NCI-H345 (cell line): ENCODE results near the gene SIDT2.
"Not testable (repeated sequence)": the region's sequence is repeated elsewhere in the genome, so short reads cannot be mapped to it uniquely, and the experiment has no call there.

Experiments used
- DNase-seq: peaks from one replicate; lab custom pipeline; 2025; lab: John Stamatoyannopoulos, UW

Gene SIDT2

DNA sequence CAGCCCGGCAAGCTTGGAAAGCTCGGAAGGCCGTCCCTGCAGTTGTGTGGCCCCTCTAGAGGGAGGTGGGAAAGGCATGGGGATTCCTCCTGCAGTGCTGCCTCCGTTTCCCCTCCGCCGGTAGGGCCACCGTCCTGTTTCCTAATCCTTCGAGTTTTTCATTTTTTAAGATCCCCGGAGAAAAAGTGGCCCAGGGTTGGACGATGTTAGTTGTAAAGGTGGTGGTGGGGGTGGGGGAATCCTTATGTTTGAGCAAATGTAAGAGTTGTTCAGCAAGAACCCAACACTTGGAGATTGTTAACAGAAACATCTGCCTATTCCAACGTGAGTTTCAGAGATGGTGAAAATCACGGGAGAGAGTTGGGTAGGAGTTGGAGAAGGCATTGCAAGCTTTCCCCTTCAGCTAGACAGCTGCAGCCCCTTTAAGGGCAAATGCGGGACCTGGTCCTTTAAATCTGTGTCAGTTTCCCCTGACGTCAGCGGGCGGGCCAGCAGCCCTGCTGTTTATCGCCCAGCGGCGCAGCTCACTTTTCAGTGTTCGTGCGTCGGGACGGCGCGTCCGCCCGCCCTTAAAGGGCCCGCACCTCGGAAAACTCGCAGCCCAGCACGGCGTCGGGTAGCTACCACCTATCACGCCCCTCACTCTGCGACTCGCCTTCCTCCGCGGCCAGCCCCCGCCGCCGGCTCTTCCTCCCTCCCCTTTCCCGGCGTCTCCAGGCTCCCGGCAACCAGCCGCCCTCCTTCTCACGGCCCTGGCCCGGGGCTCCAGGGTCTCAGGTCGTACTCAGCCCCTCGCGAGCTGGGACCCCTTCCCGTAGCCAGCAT is at the start of gene SIDT2:
Gene SIDT2, plus strand, starts transcription at position 534 of the 825 bp plus-strand sequence. CDS start 521 bp downstream, outside the sequence.
- DNase-seq: peak; percentile 93

DNA sequence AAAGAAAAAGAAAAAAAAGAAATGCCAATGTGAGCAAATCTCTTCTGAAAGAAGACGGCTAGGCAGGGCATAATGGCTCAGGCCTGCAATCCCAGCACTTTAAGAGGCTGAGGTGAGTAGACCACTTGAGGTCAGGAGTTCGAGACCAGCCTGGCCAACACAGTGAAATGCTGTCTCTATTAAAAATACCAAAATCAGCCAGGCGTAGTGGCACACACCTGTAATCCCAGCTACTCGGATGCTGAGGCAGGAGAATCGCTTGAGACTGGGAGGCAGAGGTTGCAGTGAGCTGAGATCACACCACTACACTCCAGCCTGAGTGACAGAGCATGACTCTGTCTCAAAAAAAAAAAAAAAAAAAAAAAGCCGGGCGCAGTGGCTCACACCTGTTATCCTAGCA is 48.1 kb upstream of the SIDT2 start:
- not testable (repeated sequence) for DNase-seq

DNA sequence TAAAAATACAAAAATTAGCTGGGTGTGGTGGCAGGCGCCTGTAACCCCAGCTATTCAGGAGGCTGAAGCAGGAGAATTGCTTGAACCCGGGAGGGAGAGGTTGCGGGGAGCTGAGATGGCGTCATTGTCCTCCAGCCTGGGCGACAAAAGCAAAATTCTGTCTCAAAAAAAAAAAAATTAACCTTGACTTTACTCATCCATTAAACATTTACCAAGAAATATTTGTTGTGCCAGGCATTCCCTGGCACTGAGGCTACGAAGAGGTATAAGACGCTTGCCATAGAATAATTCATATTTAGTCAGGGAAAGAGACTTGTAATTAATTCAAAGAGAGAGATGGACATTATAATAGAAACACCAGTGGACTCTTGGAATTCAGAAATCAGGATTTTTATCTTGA is 47.7 kb upstream of the SIDT2 start:
- no peak for DNase-seq

DNA sequence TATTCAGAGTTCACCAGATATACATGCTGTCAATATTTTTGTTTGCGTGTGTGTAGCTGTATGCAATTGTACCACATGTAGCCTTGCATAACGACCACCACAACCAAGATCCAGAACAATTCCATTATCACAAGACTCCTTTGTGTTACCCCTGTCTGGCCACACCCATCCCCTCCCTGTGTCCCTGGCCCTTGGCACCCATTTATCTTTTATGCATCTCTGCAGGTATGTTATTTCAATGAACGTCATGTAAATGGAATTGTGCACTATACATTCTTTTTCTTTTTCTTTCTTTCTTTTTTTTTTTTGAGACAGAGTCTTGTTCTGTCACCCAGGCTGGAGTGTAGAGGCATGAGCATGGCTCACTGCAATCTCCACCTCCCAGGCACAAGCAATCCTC is 44.1 kb upstream of the SIDT2 start:
- no peak for DNase-seq

DNA sequence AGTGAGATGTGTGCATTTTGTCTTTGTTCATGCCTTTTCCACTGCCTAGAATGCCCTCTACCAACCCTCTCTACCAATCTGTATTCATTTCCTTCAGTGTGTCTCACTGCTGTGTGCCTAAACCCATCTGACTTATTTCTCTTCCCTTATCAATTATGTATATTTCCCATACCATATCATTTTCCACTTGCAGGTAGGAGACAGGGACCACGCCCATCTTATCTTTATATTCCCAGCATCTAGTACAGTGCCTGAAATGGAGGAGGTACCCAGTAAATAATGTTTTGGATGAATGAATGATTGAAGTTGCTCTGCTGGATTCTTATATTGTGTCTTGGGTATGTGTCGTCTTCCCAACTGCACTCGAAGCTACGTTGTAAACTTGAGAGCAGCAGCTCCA is 43.6 kb upstream of the SIDT2 start:
- not testable (repeated sequence) for DNase-seq

DNA sequence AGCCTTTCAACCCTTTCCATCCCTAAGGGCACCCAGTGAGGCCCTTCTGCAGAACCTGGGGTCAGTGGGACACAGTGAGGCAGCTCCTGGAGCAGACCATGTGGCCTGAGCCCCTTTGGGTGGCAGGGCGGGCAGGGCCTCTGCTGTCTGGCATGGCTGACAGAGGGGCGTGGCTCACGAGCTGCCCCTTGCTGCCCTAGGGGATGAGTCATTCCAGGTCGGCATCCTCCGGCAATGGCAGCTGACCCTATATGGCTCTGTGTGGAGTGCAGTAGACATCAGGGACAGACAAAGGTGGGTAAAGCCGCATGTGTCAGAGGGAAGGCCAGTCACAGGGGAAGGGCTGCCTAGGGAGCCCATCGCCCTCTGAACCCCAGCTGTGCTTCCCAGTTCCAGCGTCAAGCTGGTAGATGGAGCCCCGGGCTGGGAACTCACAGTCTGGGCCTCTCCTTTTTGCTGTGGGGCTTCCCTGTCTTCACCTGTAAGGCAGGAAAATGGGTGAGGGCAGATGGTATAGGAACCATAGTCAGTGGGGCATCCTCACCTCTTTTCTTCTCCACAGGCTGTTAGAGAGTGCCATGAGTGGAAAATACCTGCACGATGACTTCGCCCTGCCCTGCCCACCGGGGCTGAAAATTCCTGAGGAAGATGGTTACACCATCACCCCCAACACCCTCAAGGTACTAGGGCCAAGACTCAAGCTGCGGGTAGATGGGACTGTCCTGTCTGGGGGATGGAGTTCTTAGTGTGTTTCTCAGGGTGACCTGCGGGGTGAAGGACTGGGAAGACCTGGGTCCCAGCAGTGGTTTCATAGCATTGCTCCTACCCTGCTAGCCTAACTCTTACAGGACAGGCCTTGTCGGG is 41.1 kb upstream of the SIDT2 start:
- DNase-seq: not testable (repeated sequence)

DNA sequence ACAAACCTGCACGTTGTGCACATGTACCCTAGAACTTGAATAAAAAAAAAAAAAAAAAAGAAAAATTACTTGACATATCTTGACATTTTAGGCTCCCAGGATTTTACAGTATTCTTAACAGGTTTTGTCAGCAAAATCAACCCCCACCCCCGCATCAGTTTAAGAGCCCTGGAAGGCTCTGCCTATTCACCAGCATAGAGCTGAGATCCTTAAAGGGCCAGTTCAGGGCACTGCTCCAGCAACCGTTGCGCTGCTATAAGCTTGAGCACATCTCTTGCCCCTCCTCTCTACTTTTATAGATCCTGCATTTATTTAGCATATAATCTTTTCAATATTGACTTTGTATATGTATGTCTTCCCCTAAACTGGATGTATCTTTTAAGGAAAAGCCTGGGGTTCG is 35.2 kb upstream of the SIDT2 start:
- DNase-seq: peak; percentile 45

DNA sequence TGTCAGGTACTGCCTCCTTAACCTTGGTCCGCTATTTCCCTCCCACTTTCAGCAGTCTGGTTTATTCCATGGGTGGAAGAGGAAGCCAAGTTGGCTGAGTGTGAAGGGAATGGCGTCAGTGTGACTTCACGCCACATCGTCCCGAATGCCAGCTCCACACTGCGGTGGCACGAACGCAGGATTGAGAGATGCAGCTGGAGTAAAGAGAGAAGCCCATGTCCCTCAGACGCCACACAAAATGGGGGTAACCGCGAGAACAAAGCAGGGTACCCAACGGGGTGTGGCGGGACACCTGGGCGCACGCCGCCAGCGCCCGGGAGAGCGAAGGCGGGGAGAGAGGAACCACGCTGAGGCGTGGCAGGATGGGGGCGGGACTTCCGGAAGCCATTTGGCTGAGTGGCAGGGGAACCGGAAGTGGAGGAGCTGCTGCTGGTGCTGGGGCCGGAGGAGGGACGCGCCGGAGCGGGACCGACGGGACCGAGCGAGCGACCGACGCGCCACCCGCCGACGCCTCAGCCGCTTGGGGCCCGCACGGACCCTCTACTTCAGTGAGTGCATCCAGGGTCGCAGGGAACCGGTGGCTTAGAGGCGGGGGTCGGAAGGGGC is 34.6 kb upstream of the SIDT2 start, which contains the start of gene PAFAH1B2:
Gene PAFAH1B2, plus strand, starts transcription at position 417 of the 606 bp plus-strand sequence. CDS start 8,161 bp downstream, outside the sequence.
- DNase-seq: peak; percentile 97

DNA sequence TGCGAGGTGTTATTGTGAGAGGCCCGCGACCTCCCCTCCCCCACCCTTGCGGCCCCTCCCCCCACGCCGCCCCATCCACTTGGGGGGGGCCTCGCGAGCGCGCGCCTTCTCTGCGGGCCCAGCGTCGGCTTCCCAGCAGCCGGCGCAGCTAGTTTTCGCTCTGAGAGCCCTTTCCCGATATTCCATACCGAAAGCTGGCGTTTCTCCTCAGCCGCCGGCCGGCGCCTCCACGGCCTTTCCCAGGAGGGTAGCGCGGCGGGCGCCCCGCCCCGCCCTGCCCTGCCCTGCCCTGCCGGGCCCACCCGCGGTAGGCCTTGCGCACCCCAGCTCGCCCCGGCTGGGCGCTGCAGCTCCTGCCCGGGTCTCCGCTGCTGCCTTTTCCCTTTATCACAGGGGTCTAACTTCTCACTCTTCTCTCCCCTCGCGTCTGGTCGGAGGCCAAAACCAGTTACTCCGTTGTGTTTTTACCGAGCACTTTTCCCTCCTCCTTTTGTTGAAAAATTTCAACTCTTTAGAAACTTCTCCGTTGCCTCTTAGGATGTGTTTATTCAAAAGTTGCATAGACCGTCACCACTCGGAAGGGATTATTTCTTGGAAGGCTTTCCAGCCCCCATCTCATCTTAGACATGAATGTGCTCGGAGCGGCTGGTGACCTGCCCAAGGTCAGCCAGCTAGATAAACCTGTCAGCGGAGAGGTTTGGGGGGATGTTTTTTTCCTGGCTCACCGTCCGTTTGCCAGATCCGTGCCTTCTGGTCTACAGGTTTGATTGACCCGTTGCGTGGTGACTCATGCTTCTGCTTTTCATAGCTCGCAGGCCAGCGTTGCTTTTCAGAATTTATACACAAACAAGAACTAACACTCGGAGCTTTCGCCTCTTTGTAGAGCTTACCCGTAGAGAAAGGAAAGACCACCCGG is 33.8 kb upstream of the SIDT2 start:
- peak; percentile 62 for DNase-seq

DNA sequence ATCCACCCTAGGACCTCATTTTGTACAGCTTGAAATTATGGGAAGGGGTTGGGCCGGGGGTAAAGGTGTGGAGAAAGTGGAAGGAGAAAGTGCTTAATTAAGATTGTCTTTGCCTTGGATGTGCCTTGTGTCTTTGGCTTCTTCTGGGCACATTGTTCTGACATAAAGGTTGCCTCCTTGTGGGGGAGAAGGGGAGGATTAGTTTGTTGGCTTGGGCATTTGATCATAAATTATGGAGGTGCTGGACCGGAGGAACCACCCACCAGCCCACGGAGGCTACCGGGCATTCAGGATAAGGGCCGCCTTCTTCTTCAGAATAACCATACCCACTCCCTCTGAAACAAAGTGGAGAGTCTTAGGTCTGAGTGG is 33.2 kb upstream of the SIDT2 start:
- no peak for DNase-seq

DNA sequence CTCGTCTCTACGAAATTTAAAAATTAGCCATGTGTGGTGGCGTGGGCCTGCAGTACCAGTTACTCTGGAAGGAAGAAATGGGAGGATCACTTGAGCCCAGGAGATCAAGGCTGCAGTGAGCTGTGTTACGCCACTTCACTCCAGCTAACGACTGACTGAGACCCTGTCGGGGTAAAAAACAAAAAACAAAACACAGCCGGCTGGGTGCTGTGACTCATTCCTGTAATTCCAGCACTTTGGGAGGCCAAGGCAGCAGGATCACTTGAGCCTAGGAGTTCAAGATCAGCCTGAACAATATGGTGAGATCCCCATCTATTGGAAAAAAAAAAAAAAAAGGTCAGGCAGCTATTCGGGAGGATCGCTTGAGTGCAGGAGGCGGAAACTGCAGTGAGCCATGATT is 32.0 kb upstream of the SIDT2 start:
- no peak for DNase-seq

DNA sequence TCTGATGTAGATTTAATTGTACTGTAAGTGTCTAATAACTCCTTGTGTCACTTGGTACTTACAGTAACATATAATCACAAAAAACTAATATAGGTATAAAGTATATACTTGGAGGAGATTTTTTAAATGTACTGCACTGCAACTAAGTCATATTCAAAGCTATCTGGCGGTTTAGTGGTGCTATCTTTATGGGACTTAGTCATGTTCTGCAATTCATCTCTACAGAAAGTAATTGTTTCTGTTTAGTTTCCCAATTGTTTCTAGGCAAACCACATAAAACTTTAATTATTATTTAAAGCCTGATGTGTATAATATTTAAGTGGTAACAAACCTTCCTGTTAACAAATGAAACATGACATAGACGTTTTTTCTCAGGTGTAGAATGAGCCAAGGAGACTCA is 26.5 kb upstream of the SIDT2 start:
- DNase-seq: no peak

DNA sequence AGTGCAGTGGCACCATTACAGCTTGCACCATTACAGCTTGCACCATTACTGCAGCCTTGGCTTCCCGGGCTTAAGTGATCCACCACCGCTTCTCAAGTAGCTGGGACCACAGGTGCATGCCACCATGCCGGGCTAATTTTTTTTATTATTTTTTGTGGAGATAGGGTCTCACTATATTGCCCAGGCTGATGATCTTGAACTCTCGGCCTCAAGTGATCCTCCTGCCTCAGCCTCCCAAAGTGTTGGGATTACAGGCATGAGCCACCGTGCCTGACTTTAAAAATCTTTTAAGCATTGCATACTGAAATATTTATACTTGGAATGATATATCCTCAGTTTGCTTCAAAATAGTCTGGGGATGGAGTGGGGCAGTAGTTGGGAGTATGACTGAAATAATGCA is 24.1 kb upstream of the SIDT2 start:
- no peak for DNase-seq

DNA sequence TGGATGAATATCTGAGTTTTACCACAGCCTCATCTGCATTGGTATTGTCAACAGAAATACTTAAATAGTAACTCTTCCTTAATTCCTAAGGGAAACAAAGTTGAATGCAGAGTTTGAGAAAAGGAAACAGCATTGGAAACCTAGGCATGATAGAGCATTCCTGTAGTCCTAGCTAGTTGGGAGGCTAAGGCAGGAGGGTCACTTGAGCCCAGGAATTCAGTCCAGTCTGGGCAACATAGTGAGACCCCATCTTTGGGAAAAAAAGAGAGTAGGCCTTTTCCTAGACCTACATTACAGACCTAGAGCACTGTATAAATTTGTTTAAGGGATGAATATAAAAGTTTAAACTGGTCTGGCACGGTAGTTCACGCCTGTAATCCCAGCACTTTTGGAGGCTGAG is 21.0 kb upstream of the SIDT2 start:
- DNase-seq: no peak

DNA sequence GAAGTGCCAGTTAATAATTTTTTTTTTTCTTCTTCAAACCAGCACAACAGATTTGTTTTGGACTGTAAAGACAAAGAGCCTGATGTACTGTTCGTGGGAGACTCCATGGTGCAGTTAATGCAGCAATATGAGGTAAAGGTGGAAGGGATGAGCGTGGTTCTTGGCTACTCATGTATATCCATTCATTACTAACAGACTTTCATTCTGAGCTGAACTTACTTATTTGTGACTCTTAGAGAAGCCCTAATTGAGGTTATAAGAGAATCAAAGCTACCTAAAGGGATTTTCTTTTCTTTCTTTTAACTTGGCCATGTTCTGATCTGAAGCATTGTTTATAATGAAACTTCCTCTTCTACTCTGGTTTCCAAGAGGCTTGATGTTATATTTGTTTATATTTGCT is 18.7 kb upstream of the SIDT2 start:
- DNase-seq: no peak

DNA sequence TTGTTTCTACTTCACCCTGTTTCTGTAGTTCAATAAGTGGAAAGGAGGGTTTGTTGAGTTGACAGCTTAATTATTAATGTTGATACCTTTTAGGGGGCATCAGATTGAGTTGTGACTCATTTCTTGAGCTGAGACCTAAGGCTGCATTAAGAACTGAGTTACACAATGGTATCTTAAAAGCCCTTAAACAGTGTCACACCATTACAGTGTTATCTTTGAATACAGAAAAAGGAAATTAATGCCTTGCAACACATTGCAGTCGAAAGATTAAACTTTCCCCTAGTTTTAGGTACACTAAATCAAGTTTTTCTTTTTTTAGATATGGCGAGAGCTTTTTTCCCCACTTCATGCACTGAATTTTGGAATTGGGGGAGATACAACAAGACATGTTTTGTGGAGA is 17.7 kb upstream of the SIDT2 start:
- DNase-seq: no peak

DNA sequence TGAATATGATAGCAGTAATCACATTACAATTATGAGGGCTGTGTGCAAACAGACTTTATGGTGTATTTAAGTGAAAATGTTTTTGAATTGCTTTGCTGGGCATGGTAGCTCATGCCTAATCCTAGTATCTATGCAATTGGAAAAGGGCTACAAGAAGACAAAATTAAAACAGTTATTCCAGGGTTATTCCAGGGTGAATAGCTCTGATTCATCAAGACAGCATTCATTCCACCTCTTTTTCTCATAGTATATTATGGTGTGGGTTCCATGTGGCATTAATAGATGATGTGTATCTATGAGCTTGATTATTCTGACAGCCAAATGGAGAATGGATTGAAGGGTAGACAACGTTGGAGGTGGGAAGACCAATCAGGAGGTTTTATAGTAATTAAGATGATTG is 12.1 kb upstream of the SIDT2 start:
- no peak for DNase-seq

DNA sequence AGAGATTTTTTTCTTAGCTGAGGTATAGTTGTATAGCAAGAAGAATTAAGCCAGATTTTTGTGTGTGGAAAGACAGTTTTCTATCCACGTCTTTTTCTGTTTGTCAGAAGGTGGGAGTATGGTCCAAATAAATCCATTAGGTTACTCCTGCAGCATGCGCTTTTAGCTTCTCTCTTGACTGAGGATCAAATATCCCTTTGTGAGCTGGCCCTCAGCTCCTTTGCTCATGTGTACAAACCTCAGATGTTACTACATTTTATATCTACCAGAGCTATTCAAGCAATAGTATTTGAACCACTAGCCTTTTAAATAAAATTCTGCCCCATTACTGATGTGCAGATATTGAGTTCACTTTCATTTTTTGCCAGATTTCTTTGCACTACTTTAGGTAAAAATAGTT is 8.8 kb upstream of the SIDT2 start:
- DNase-seq: no peak

DNA sequence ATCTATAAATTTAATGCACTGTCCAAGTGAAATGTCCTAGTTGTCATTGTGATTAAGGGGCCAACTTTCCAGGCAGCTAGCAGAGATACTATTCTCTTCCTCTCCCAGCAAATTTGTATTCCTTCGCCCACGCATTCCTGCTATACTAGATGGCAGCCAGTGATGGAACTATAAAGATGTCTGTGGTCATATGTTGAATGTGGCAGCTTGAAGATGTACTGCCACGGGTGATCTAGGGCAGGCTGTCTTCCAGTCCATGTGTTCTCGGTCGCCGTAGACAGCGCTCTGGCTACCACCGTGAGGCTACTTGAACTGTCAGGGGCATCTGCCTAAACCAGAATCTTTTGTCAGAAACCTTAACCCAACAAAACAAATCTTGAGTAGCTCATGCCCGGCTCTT is 8.3 kb upstream of the SIDT2 start:
- DNase-seq: no peak

DNA sequence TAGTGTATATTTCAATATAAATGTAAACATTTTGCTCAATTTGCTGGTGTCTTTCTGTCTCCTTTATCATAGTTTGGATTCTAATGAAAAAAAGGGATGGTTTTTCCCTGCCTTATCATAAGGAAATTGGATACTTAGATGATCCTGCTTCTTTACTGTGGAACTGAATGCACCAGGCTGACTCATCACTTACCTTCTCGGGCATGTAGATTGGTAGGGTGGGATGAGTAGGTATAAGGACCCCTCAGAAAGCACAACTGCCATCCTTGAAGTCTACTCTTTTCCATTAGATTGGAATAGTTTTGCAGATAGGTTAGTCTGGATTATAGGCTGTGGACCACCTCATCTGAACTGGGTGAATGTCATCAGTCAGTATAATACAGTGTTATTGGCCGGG is 7.5 kb upstream of the SIDT2 start:
- DNase-seq: no peak

DNA sequence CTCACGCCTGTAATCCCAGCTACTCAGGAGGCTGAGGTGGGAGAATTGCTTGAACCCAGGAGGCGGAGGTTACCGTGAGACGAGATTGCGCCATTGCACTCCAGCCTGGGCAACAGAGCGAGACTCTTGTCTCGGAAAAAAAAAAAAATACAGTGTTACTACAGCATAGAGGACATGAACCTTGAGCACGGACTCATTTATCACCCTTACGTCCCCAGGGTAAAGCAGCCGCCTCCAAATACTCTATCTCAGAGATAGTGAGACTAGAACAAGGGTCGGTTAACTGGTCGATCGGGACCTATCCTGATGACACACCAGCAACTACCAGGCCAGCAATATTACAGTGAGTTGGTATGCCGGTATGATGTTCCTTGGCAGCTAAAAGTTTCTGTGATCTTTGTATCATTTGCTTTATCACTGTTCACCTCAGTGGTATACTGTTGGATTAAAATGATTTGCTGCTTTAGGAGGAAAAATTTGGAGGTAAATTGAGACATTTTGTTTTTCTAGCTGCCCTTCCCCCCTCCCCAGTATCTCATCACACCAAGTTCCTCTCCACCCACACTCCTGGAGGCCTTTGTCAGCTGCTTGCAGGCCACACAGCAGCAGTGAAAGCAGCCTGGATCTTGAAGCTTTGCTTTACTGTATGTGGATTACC is 7.0 kb upstream of the SIDT2 start:
- no peak for DNase-seq
